ENCODE measurements around the gene SHISA6.

SHISA6 gene

DNA sequence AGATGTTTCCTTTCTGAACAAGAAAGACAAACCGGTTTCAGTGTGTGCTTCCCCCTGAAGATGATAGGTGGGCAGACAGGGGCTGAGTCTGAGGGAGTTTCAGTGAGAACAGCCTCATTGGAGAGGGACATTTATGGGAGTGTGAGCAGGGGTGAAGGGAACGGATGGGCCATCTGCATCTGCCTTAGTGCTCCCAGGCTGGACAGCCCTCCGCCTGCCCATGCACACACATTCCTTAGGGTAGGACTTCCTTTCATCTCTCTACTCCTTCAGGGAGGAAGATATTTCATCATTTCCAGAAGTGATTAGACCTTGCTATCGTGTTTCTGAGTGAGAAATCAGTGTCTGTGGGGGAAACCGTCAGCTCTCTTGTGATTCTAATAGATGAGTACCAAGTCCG is 3.8 kb downstream of the SHISA6 start:
- H3K4me1 ChIP-seq (ENCODE audit: insufficient read depth, low read length): peaks cover 6% of the 10 kb centered on the region; the same call in 1 of the 2 replicates
- no peaks in the 10 kb centered on the region for H3K36me3 ChIP-seq (ENCODE audit: insufficient read depth, low read length)
- no peak overlapping the region for H3K9ac ChIP-seq (ENCODE audit: low read depth, low read length)
- no peaks in the 10 kb centered on the region for H3K9me3 ChIP-seq (ENCODE audit: control insufficient read depth, insufficient read depth, low read length)

DNA sequence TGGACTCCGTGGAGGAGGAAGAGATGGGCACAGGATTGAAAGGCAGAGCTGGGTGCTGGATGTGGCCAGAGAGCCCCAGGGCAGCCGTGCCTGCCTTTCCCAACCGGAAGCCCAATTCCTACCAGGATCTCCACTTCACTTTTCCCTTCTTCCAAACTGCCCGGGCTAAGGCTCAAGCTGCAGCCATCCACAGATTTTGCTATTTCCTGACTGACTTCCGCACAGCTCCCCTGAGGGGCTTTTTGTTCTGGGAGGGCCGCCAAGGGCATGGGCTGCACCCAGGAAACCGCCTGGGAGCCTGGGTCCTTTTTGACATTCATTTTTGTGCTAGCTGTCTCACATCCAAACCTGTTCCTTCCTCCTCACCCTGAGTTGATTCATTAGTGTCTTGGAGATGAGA is 4.2 kb downstream of the SHISA6 start:
- Histone ChIP-seq H3K4me1 (ENCODE audit: insufficient read depth, low read length) (peaks cover 6% of the 10 kb centered on the region; the same call in 1 of the 2 replicates), H3K9me3 (ENCODE audit: control insufficient read depth, insufficient read depth, low read length) (no peaks in the 10 kb centered on the region), H3K36me3 (ENCODE audit: insufficient read depth, low read length) (no peaks in the 10 kb centered on the region), H3K9ac (ENCODE audit: low read depth, low read length) (no peak overlapping the region)

DNA sequence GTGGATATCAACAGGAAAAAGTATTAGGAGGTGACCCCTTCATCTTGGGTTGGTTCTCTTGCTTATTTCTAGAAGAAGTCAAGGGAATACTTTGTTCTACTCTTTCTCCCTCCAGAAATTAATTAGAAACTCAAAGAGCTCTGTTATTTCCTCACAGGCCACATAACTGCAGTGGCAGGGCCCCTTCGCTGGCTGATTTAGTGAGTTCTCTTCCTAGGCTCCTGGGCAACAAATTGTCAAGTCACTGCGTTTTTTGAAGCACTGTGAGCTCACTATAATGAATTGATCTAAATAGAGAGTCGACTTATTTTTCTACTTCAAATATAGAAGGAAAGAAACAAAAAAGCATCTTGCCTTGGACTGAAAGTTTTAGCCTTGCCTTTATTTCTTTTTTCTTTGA is 4.8 kb downstream of the SHISA6 start:
- no peaks in the 10 kb centered on the region for H3K36me3 ChIP-seq (ENCODE audit: insufficient read depth, low read length)
- no peak overlapping the region for H3K9ac ChIP-seq (ENCODE audit: low read depth, low read length)
- H3K9me3 ChIP-seq (ENCODE audit: control insufficient read depth, insufficient read depth, low read length): no peaks in the 10 kb centered on the region
- H3K4me1 ChIP-seq (ENCODE audit: insufficient read depth, low read length): peaks cover 6% of the 10 kb centered on the region; the same call in 1 of the 2 replicates

DNA sequence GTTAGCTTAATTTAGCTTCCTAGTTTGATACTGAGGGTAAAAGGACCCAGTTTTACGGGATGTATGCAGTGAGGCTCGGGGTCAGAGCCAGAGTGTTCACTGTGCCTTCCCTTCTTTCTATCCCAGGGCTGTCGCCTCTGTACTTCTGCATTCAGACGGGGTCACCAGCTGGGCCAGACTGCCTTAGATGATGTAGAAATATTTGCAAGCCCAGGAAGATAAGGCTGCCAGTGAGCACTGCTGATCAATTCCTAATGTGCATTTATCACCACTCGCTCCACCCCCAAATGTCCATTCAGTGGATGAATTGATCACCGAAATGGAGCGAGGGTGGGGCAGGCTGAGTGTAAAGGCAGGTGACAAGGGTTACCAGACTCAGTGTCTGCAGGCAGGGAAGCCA is 9.1 kb downstream of the SHISA6 start:
- H3K9me3 ChIP-seq (ENCODE audit: control insufficient read depth, insufficient read depth, low read length): no peaks in the 10 kb centered on the region
- H3K9ac ChIP-seq (ENCODE audit: low read depth, low read length): no peak overlapping the region
- no peaks in the 10 kb centered on the region for H3K36me3 ChIP-seq (ENCODE audit: insufficient read depth, low read length)
- H3K4me1 ChIP-seq (ENCODE audit: insufficient read depth, low read length): peaks cover 3% of the 10 kb centered on the region; the same call in 1 of the 2 replicates

DNA sequence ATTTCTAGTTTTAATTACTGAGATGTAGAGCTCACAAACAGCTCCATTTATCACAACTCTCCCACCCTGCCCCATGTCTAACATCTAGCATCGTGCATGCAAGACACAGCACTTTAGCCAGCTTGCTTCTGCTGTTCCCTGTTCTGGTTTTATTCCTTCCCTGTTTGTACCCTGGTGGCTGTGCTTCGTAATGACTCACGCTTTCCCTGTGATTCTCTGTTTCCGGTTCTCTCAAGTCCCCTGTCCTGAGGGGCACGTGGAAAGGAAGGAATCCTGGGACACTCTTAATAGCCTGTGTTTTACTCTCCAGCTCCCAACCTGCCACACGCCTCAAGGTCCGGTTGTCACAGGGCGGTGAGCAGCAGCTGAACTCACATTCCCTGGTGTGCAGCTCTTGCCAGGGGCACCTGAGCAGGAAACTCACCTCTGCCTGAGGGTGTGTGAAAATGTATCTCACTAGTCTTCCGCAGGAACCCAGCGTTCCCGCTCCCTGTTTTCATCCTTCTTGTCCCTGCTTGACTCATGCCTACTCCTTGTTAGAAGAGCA is 10.6 kb downstream of the SHISA6 start:
- Histone ChIP-seq H3K4me1 (ENCODE audit: insufficient read depth, low read length) (no peaks in the 10 kb centered on the region), H3K9ac (ENCODE audit: low read depth, low read length) (no peak overlapping the region), H3K36me3 (ENCODE audit: insufficient read depth, low read length) (no peaks in the 10 kb centered on the region), H3K9me3 (ENCODE audit: control insufficient read depth, insufficient read depth, low read length) (no peaks in the 10 kb centered on the region)

DNA sequence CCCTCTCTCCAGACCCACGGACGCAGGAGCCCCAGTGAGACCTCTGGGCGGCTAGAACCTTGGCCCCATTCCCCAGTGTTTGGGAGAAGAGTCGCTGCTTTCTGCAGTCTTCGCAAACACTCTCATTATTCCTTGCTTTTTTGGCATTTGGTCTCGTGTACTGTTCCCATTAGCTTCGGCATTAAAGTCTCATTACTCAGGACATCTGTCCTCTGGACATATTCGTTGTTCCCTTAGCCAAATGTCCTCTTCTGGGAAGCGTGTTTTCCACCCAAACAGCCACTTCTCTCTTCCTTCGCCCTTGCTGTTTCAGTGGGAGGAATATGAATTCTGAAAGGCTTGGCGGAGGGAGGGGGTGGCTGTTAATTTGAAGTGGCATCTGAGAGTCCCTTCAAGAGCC is 11.1 kb downstream of the SHISA6 start:
- Histone ChIP-seq H3K9me3 (ENCODE audit: control insufficient read depth, insufficient read depth, low read length) (no peaks in the 10 kb centered on the region), H3K4me1 (ENCODE audit: insufficient read depth, low read length) (no peaks in the 10 kb centered on the region), H3K9ac (ENCODE audit: low read depth, low read length) (no peak overlapping the region), H3K36me3 (ENCODE audit: insufficient read depth, low read length) (no peaks in the 10 kb centered on the region)

DNA sequence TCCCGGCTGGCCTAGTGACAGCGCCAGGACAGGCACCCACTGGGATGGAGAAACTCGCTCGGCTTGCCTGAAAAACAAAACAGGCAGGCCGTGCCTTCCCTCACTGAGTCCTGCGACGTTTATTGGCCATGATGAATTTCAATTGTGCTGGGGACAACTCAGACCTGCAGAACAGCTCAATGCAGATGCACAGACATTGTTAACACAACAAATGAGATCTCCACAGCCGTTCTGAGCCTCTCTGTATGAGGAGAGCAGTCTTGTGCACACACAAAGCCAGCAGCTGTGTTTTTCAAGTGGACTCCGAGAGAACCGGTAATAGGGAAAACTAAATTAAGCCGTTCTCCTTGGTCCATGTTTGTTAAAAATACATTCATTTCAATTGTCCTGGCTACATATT is 15.9 kb downstream of the SHISA6 start:
- H3K4me1 ChIP-seq (ENCODE audit: insufficient read depth, low read length): no peaks in the 10 kb centered on the region
- no peaks in the 10 kb centered on the region for H3K9me3 ChIP-seq (ENCODE audit: control insufficient read depth, insufficient read depth, low read length)
- no peak overlapping the region for H3K9ac ChIP-seq (ENCODE audit: low read depth, low read length)
- H3K36me3 ChIP-seq (ENCODE audit: insufficient read depth, low read length): no peaks in the 10 kb centered on the region

DNA sequence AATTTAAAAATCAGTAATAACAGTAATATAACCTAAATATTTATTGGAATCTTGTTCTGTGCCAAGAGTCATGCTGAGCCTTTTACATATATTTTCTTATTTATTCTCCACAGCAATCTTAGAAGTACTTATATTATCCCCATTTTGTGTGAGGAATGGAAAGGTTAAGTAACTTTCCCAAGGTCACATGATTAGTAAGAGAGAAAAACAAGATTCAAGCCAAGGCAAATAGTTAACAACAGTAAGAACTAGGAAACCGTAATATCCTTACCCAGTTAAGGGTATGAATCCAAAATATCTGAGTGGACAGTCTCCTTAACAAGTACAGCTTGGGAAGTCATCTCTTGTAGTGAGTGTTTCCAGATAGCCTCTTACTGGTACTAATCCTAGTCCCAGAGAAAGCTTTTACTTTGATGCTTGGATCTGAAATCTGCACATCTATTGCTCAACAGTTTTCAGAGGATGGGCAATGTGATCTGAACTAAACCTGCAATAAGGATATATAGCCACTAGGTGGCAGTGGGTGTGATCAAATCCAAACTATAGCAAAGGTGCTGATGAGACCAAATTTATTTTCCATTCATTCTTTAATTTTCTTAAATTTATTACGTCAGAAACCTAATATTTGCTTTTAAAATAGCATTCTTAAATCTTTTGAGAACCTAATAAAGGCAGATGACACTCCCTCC is 23.3 kb downstream of the SHISA6 start:
- no peaks in the 10 kb centered on the region for H3K36me3 ChIP-seq (ENCODE audit: insufficient read depth, low read length)
- H3K9ac ChIP-seq (ENCODE audit: low read depth, low read length): no peak overlapping the region

DNA sequence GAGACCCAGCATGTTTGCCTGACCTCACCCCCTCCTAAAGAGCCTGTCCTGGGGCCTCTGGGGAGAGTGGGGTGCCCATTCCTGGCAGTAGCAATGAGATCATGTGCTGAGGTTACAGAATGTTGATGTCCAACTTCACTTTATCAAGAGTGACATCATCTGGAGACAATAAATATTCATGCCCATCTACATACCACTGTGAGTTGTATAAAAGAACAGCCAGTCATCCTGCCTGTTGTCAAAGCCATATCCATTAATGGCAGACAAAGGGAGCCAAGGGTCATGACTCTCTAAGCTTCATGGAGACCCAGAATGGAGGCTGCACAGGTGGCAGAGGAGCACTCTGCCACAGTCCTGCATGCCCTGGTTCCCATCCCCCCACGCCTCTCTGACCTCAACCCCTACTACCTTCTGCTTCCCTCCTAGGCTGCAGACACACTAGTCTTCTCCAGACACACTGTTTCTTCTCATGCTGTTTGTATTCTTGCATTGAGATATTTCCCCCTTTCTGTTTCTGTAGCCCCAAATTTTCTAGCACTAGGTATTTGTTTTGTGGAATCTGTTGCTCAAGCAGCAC is 27.1 kb downstream of the SHISA6 start:
- Histone ChIP-seq H3K9me3 (ENCODE audit: control insufficient read depth, insufficient read depth, low read length) (peaks cover 8% of the 10 kb centered on the region), H3K4me1 (ENCODE audit: insufficient read depth, low read length) (no peaks in the 10 kb centered on the region), H3K36me3 (ENCODE audit: insufficient read depth, low read length) (no peaks in the 10 kb centered on the region), H3K9ac (ENCODE audit: low read depth, low read length) (no peak overlapping the region)

More for the DNA sequence above, 23.3 kb downstream of the SHISA6 start:
- H3K4me1 ChIP-seq (ENCODE audit: insufficient read depth, low read length): no peaks in the 10 kb centered on the region
- peaks cover 8% of the 10 kb centered on the region for H3K9me3 ChIP-seq (ENCODE audit: control insufficient read depth, insufficient read depth, low read length)

DNA sequence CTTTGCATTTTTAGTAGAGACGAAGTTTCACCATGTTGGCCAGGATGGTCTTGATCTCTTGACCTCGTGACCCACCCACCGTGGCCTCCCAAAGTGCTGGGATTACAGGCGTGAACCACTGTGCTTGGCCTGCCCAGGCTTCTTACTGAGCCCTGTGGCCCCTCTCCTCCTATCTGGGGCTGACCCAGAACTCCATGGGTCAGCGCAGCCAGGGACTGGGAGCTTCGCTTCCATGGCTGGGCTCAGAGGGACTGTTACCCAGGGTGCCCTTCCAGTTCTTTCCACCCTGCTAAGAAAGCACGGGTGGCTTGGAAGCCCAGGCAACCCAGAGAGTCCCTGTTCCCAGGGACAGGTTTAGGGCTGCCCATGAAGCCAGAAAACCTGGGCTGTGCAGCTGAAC is 28.2 kb downstream of the SHISA6 start:
- Histone ChIP-seq H3K9ac (ENCODE audit: low read depth, low read length) (no peak overlapping the region), H3K36me3 (ENCODE audit: insufficient read depth, low read length) (no peaks in the 10 kb centered on the region), H3K9me3 (ENCODE audit: control insufficient read depth, insufficient read depth, low read length) (peaks cover 7% of the 10 kb centered on the region), H3K4me1 (ENCODE audit: insufficient read depth, low read length) (no peaks in the 10 kb centered on the region)

DNA sequence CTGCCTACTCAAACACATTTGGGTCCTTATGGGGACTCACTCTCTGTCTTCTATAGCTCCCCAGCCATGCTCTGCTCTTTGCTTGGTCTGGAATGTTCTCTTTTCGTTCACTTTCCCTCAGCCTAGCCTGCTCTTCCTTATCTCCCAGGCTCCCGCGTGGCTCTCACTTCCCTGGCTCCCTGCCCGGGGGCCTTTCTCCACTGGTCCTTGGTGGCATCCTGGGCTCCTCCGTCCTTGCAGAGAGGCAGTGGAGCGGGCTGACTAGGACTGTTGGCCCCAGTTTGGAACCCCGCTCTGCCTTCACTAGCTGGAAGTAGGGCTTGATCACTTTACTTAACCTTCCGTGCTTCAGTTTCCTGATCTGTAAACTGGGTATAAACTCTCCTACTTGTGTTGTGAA is 31.2 kb downstream of the SHISA6 start:
- Histone ChIP-seq H3K36me3 (ENCODE audit: insufficient read depth, low read length) (no peaks in the 10 kb centered on the region), H3K4me1 (ENCODE audit: insufficient read depth, low read length) (no peaks in the 10 kb centered on the region), H3K9ac (ENCODE audit: low read depth, low read length) (no peak overlapping the region), H3K9me3 (ENCODE audit: control insufficient read depth, insufficient read depth, low read length) (no peaks in the 10 kb centered on the region)

DNA sequence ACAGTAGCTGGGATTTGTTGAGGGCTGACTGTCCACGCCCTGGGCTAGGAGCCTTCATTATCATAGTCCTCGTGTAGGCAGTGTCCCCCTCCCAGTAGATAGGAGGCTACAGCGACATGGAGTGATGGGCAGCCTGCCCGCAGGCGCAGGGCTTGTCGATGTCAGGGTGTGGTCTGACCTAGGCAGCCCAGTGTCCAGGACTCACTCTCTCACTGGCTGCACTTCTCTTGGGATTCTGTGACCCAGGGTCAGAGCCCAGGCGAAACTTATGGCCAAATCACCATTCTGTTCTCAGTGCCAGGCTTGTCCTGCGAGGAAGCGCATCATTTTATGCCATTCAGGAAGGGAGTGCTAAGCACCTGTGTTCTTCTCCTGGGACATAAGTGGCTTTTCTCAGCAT is 32.6 kb downstream of the SHISA6 start:
- H3K9me3 ChIP-seq (ENCODE audit: control insufficient read depth, insufficient read depth, low read length): no peaks in the 10 kb centered on the region
- no peak overlapping the region for H3K9ac ChIP-seq (ENCODE audit: low read depth, low read length)
- H3K4me1 ChIP-seq (ENCODE audit: insufficient read depth, low read length): no peaks in the 10 kb centered on the region
- H3K36me3 ChIP-seq (ENCODE audit: insufficient read depth, low read length): no peaks in the 10 kb centered on the region

DNA sequence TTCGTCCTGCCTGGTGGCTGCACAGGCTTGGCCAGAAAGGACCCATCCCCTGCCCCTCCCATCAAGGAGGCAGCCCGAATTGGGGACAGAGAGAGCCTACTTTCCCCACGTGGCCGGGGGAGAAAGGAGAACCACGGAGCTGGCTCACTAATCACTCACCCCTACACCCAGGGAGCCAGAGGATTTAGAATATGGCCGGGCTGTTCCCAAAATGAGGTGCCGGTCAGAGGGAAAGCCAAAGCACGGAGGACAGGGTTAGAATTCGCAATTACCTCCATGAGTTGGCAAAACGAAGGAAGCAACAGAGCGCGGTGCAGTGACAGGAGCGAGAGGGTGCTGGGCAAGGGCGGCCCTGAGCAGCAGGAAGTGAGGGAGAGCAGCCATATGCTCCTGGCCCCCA is 33.1 kb downstream of the SHISA6 start:
- H3K4me1 ChIP-seq (ENCODE audit: insufficient read depth, low read length): no peaks in the 10 kb centered on the region
- H3K9me3 ChIP-seq (ENCODE audit: control insufficient read depth, insufficient read depth, low read length): no peaks in the 10 kb centered on the region
- H3K36me3 ChIP-seq (ENCODE audit: insufficient read depth, low read length): no peaks in the 10 kb centered on the region
- no peak overlapping the region for H3K9ac ChIP-seq (ENCODE audit: low read depth, low read length)

DNA sequence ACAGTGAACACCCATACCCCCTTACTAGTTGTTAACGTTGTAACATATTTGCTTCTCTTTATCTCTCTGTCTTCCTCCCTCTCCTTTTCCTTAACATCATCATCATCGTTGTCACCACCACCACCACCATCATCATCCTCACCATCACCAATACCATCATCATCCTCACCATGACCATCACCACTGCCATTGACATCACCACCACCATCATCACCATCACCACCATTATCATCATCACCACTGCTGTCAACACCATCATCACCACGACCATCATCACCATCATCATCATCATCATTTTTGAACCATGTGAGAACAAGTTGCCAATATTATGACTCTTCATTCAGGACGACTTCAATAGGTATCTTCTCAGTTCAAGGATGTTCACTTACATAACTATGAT is 35.5 kb downstream of the SHISA6 start:
- Histone ChIP-seq H3K9ac (ENCODE audit: low read depth, low read length) (no peak overlapping the region), H3K4me1 (ENCODE audit: insufficient read depth, low read length) (no peaks in the 10 kb centered on the region), H3K9me3 (ENCODE audit: control insufficient read depth, insufficient read depth, low read length) (no peaks in the 10 kb centered on the region), H3K36me3 (ENCODE audit: insufficient read depth, low read length) (no peaks in the 10 kb centered on the region)
